PC-3 (cell line): Measurements from ENCODE around the gene RNF151. TPM values are rescaled to one million over a fixed set of nuclear protein-coding genes. Genes with fewer than 3 reads are reported as not detected.

Experiments used
- ATAC-seq: fragments of 200-7000 bp; cut with Tn5 transposase; 2 replicates; pipeline ENCODE4 v1.9.1; 2020; ENCODE audit warnings: mild to moderate bottlenecking, moderate library complexity
- BruUV-seq: library from RNA; stranded (reverse); fragments of 400-500 nt; replicated peaks from 2 replicates; lab custom pipeline; 2021; lab: Mats Ljungman, UMichigan
- CTCF ChIA-PET: fragments of 300-600 bp; sonication (Branson Sonifier 250); formaldehyde crosslinking; loops from one replicate; lab custom pipeline; 2022; ENCODE audit warnings: antibody characterized with exemption; lab: Charles Lee
- POLR2A ChIA-PET: fragments of 300-600 bp; sonication (Branson Sonifier 250); formaldehyde crosslinking; loops from one replicate; lab custom pipeline; 2022; ENCODE audit warnings: antibody characterized with exemption; ENCODE audit not compliant: unreplicated experiment; lab: Charles Lee
- DNase-seq: peaks from one replicate; pipeline ENCODE4 v3.0.0-alpha.2; 2015
- H2AFZ ChIP-seq: fragments of 300-600 bp; sonication (generic); 2 replicates; pipeline ENCODE4 v1.6.0; 2016; ENCODE audit warnings: antibody characterized with exemption, low read length
- H3F3A ChIP-seq: fragments of 300-600 bp; sonication (generic); one replicate; pipeline ENCODE4 v1.6.0; 2017; ENCODE audit warnings: antibody characterized with exemption, low read length, control low read depth, mild to moderate bottlenecking; ENCODE audit not compliant: unreplicated experiment
- H3K27ac ChIP-seq: fragments of 300-600 bp; sonication (generic); 2 replicates; pipeline ENCODE4 v1.5.1; 2016; ENCODE audit warnings: mild to moderate bottlenecking, low read length
- H3K27me3 ChIP-seq: fragments of 300-600 bp; sonication (generic); 2 replicates; pipeline ENCODE4 v1.6.1; 2016; ENCODE audit warnings: low read length, mixed read lengths
- H3K36me3 ChIP-seq: fragments of 300-600 bp; sonication (generic); 2 replicates; pipeline ENCODE4 v1.6.1; 2016; ENCODE audit warnings: low read depth, mixed run types, low read length, mixed read lengths
- H3K4me1 ChIP-seq: fragments of 300-600 bp; sonication (generic); 2 replicates; pipeline ENCODE4 v1.5.1; 2016; ENCODE audit warnings: low read length; ENCODE audit not compliant: insufficient read depth
- H3K4me2 ChIP-seq: fragments of 300-600 bp; sonication (generic); 2 replicates; pipeline ENCODE4 v1.6.0; 2016; ENCODE audit warnings: low read length
- H3K4me3 ChIP-seq: fragments of 300-600 bp; sonication (generic); 2 replicates; pipeline ENCODE4 v1.5.1; 2016; ENCODE audit warnings: mild to moderate bottlenecking, low read length, mixed read lengths
- H3K79me2 ChIP-seq: fragments of 300-600 bp; sonication (generic); 2 replicates; pipeline ENCODE4 v1.6.1; 2017; ENCODE audit warnings: low read length, mixed read lengths
- H3K9ac ChIP-seq: fragments of 300-600 bp; sonication (generic); 2 replicates; pipeline ENCODE4 v1.6.0; 2016; ENCODE audit warnings: mild to moderate bottlenecking, low read length
- H3K9me2 ChIP-seq: fragments of 300-600 bp; sonication (generic); replicated peaks from 2 replicates; pipeline ENCODE4 v1.6.1; 2016; ENCODE audit warnings: mixed run types, low read length, mixed read lengths
- H3K9me3 ChIP-seq: fragments of 300-600 bp; sonication (generic); 2 replicates; pipeline ENCODE4 v1.6.1; 2016; ENCODE audit warnings: low read length, mixed read lengths
- H4K20me1 ChIP-seq: fragments of 300-600 bp; sonication (generic); 2 replicates; pipeline ENCODE4 v1.6.1; 2016; ENCODE audit warnings: low read length, mixed read lengths
- EZH2 ChIP-seq: fragments of 300-600 bp; sonication (generic); IDR thresholded peaks from one replicate; pipeline ENCODE4 v1.6.1; 2017; ENCODE audit warnings: antibody characterized with exemption, mild to moderate bottlenecking, low read length; ENCODE audit not compliant: unreplicated experiment
- EZH2phosphoT487 ChIP-seq: fragments of 300-600 bp; sonication (generic); IDR thresholded peaks from 2 replicates; pipeline ENCODE4 v1.6.1; 2018; ENCODE audit warnings: mild to moderate bottlenecking, antibody characterized with exemption, low read length, borderline replicate concordance
- intact Hi-C: fragments of 100-400 bp; cut with micrococcal nuclease; formaldehyde crosslinking; loops from 2 replicates; pipeline ENCODE4 v1.9.0; 2023
- total RNA-seq: library from RNA; depleted of rRNA; stranded (reverse); fragments of >200 nt; gene quantifications from 2 replicates; pipeline ENCODE4 v1.2.3, GENCODE V29; 2014
- TF ChIP-seq, protein P1 (sequence below): fragments of 300-600 bp; sonication (generic); conservative IDR thresholded peaks from 2 replicates; pipeline ENCODE4 v1.5.1; 2017; ENCODE audit warnings: antibody characterized with exemption, low read depth, mild to moderate bottlenecking, low read length

RNF151 gene
- total RNA-seq, 1 experiment from 2014 or later = not detected

DNA sequence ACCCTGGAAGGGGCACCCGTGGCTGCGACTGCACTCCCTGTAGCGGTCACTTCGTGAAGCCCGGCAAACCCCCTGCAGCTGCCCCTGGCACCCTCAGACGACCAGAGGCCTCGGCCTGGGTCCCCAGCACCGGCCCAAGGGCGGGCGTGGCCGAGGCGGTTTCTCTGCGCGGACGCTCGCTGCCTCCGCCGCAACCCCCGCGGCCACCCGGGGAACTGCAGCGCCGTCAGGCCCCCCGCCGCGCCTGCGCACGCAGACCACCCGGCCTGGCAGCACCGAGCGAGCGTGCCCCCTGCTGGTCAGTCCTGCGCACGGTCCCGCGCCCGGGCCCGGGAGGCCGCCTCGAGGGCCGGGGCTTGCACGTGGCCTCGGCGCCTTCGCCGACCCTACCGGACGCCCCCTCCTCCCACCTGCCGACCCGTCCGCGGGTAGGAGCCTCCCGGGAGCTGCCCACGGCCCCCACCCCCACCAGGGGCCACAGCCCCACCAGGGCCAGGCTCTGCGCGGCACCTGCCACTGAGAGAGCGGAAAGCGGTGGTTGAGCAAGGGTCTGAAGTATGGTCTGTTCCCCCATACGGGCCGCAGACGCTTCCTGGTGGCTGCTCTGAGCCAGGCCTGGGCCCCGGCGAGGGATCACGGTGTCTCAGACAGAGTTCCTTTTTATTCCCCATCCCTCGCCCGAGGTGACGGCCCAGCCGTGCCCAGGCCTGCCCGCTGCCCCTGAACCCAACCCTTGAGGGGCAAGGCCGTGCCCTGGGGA, 36.9 kb upstream of the RNF151 start:
- intact Hi-C loops = loop anchor here (2.0 kb wide), 1 partner anchor 67 kb away; no protein-coding TSS in a partner anchor
- H3K9me2 ChIP-seq = no peaks in the 10 kb centered on the region
- H3F3A ChIP-seq = no peaks in the 10 kb centered on the region
- no peak overlapping the region for H3K27ac ChIP-seq
- ChIA-PET CTCF (no interaction called here), POLR2A (no interaction called here)
- H3K4me2 ChIP-seq = peak overlapping the region; percentile 79
- H3K4me1 ChIP-seq = no peaks in the 10 kb centered on the region
- no peaks in the 10 kb centered on the region for H3K27me3 ChIP-seq
- ATAC-seq = peak; percentile 86
- H4K20me1 ChIP-seq = no peaks in the 10 kb centered on the region
- H3K4me3 ChIP-seq = peak overlapping the region; percentile 64
- H2AFZ ChIP-seq = peak overlapping the region; percentile 79
- peak overlapping the region; percentile 66 for H3K9ac ChIP-seq
- peak; percentile 80 for DNase-seq
- no peaks in the 10 kb centered on the region for H3K9me3 ChIP-seq
- BruUV-seq = no TSS peak
- H3K79me2 ChIP-seq = no peaks in the 10 kb centered on the region
- TF ChIP-seq EZH2phosphoT487 = no peak
- TF ChIP-seq, protein P1, sequence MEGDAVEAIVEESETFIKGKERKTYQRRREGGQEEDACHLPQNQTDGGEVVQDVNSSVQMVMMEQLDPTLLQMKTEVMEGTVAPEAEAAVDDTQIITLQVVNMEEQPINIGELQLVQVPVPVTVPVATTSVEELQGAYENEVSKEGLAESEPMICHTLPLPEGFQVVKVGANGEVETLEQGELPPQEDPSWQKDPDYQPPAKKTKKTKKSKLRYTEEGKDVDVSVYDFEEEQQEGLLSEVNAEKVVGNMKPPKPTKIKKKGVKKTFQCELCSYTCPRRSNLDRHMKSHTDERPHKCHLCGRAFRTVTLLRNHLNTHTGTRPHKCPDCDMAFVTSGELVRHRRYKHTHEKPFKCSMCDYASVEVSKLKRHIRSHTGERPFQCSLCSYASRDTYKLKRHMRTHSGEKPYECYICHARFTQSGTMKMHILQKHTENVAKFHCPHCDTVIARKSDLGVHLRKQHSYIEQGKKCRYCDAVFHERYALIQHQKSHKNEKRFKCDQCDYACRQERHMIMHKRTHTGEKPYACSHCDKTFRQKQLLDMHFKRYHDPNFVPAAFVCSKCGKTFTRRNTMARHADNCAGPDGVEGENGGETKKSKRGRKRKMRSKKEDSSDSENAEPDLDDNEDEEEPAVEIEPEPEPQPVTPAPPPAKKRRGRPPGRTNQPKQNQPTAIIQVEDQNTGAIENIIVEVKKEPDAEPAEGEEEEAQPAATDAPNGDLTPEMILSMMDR = peak; percentile 68
- H3K36me3 ChIP-seq = no peaks in the 10 kb centered on the region

DNA sequence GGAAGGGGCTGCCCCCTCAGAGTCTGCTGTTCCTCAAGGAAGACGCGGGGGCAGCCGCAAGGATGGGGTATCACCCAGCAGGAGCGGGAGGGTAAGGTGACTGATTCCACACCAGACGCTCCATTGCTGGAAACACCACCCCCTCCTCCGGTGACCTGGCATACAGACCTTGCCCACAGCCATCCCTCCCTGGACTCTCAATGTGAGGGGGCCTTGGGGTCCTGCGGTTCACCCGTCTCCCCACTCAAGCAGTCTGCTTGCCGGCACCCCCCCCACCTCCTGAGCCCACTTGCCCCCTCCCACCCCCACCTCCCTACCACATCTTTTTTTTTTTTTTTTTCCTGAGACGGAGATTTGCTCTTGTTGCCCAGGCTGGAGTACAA, 36.3 kb upstream of the RNF151 start:
- no peak for TF ChIP-seq EZH2phosphoT487
- TF ChIP-seq, protein P1 = no peak
- no peak for TF ChIP-seq EZH2

More for the DNA sequence above, 36.3 kb upstream of the RNF151 start:
- no peaks in the 10 kb centered on the region for H3K27me3 ChIP-seq
- H3K27ac ChIP-seq = no peak overlapping the region
- H3K4me3 ChIP-seq = no peak overlapping the region
- no peaks in the 10 kb centered on the region for H4K20me1 ChIP-seq
- H3F3A ChIP-seq = no peaks in the 10 kb centered on the region
- no peaks in the 10 kb centered on the region for H3K79me2 ChIP-seq
- no peak overlapping the region; the same call in 1 of the 2 replicates for H2AFZ ChIP-seq
- no peaks in the 10 kb centered on the region for H3K9me3 ChIP-seq
- peaks cover 5% of the 10 kb centered on the region for H3K4me1 ChIP-seq
- no peak overlapping the region for H3K4me2 ChIP-seq
- ATAC-seq (no peak), DNase-seq (no peak)
- intact Hi-C loops = no loop called here
- BruUV-seq = no TSS peak
- no peaks in the 10 kb centered on the region for H3K36me3 ChIP-seq
- ChIA-PET POLR2A (no interaction called here), CTCF (no interaction called here)
- no peak overlapping the region for H3K9ac ChIP-seq
- H3K9me2 ChIP-seq = no peaks in the 10 kb centered on the region
